ENCODE results near the gene NOL4L.

GRCh38 chr20:32539026-32539816 is 45.9 kb downstream of the NOL4L start:
- TF ChIP-seq CTCF (IDR thresholded peaks at IDR 0.05) (no peak), POLR2A (IDR thresholded peaks at IDR 0.05) (no peak)
